Naive B cell (primary cell): ENCODE measurements around the gene GNPTAB. TPM values are rescaled to one million over a fixed set of nuclear protein-coding genes. Genes with fewer than 3 reads are reported as not detected.
"Not testable (repeated sequence)": the region's sequence is repeated elsewhere in the genome, so short reads cannot be mapped to it uniquely, and the experiment has no call there.

Source experiments
- ATAC-seq, 2 donors: fragments of 150-1000 bp; cut with Tn5 transposase; 2 replicates each; pipeline ENCODE4 v1.10.0; 2021; ENCODE audit warnings: low read depth in 2 of 2, mild to moderate bottlenecking in 2 of 2, moderate library complexity in 2 of 2
- DNase-seq: peaks from one replicate; pipeline ENCODE4 v3.0.0; 2022
- H3K27ac Mint-ChIP-seq, 6 donors: one replicate each; pipeline ENCODE4 v1.8.0; 2020 to 2022; ENCODE audit warnings: mild to moderate bottlenecking in 6 of 6, mixed read lengths in 6 of 6, moderate library complexity in 5 of 6, inconsistent platforms in 2 of 6
- H3K27me3 Mint-ChIP-seq, 3 donors: one replicate each; pipeline ENCODE4 v1.8.0; 2021 to 2022; ENCODE audit warnings: mixed read lengths in 3 of 3, mild to moderate bottlenecking in 1 of 3
- H3K36me3 Mint-ChIP-seq, 2 donors: one replicate each; pipeline ENCODE4 v1.8.0; 2020 to 2022; ENCODE audit warnings: mixed read lengths in 2 of 2, inconsistent platforms in 1 of 2, mild to moderate bottlenecking in 1 of 2
- H3K4me1 Mint-ChIP-seq, 3 donors: one replicate each; pipeline ENCODE4 v1.8.0; 2020 to 2022; ENCODE audit warnings: mixed read lengths in 3 of 3, inconsistent platforms in 1 of 3, mild to moderate bottlenecking in 1 of 3, moderate library complexity in 1 of 3
- H3K4me3 Mint-ChIP-seq, 8 donors: one replicate each; pipeline ENCODE4 v1.8.0; 2020 to 2022; ENCODE audit warnings: mild to moderate bottlenecking in 8 of 8, mixed read lengths in 8 of 8, moderate library complexity in 8 of 8, inconsistent platforms in 2 of 8
- H3K9me3 Mint-ChIP-seq, 7 donors: one replicate each; pipeline ENCODE4 v1.8.0; 2020 to 2022; ENCODE audit warnings: mixed read lengths in 7 of 7, mild to moderate bottlenecking in 5 of 7, inconsistent platforms in 2 of 7, moderate library complexity in 1 of 7
- polyA plus RNA-seq, 6 donors: library from polyadenylated mRNA; unstranded; fragments of 300-500 nt; fragmentation: Illumina TruSeq; gene quantifications; one replicate each; pipeline ENCODE4 v1.2.3, GENCODE V29; 2021; ENCODE audit warnings: low read depth in 6 of 6

Gene GNPTAB
- polyA plus RNA-seq, 6 donors from 2014 or later: 29.8 to 39.8 (median 33.7) TPM

DNA sequence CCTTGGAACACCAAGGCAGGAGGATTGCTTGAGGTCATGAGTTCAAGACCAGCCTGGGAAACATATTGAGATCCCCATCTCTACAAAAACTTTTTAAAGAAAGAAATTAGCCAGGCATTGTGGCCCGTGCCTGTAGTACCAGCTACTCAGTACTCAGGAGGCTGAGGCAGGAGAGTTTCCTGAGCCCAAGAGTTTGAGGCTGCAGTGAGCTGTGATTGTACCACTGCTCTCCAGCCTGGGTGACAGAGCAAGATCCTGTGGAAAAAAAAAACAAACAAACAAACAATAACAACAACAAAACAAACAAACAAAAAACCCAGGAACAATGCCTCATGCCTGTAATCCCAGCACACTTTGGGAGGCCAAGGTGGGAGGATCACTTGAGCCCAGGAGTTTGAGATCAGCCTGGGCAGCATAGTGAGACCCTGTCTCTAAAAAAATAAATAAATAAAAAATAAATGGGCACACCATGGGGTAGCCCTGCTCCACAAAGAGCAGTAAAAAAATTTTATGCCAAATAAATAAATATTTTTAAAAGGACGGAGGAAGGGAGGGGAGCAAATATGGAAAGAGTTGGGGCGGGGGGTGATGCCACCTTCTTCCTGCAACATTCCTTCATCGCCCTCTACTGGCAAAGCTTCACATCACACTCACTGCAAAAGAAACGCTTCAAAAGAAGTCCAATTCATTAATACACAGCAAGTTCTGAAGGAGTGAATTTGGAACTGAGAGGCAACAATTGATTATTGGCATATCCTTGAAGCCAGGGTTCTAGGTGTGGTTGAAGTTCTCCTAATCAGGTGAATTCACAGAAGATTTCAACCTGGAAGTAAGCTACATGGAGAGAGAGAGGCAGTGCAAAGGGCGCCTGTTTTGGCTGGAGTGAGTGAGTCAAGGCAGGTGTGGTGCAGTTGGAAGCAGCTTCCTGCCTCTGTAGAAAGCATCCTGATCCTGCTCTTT lies 8.8 kb upstream of the GNPTAB start:
- peak overlapping the region in 4 of 6 donors; percentile 79 to 97 (median 89) for H3K27ac Mint-ChIP-seq
- ATAC-seq (peak; percentile 52 to 66), DNase-seq (peak; percentile 69)
- no peaks in the 10 kb centered on the region for H3K9me3 Mint-ChIP-seq
- H3K27me3 Mint-ChIP-seq: peaks cover 4 to 14% (median 6%) of the 10 kb centered on the region in 3 donors
- H3K36me3 Mint-ChIP-seq: no peaks in the 10 kb centered on the region
- H3K4me3 Mint-ChIP-seq: peak overlapping the region in 4 of 8 donors; percentile 51 to 81 (median 72)
- H3K4me1 Mint-ChIP-seq: peaks cover 13 to 27% (median 14%) of the 10 kb centered on the region in 3 donors

DNA sequence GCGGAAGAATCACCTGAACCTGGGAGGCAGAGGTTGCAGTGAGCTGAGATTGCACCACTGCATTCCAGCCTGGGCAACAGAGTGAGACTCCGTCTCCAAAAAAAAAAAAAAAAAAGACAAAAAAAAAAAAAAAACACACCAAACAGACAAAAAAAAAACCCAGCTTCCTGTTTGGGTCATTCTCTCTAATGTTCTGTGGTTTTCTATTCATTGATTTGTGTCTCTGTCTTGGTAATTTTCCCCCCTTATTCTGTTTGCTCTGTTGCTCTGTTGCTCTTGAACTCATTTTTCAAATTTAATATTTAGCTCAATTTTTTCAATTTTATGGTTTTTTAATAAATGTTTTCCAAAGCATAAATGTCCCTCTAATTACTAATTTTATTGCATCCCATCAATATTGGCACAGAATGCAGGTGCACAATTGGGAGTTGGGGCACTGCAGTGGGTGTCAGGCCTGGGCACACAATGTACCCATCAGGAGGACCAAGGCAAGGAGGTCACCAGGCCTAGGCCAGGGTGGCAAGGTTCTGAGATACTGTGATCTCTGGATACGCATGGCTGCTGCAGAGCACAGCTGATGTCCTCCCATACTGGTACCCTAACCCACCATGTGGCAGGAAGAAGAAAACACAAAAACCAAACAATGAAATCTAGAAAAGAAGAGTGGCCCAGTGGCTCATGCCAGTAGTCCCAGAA lies 8.0 kb upstream of the GNPTAB start:
- peaks cover 13 to 27% (median 14%) of the 10 kb centered on the region in 3 donors for H3K4me1 Mint-ChIP-seq
- peak; percentile 58 for DNase-seq
- peaks cover 4 to 14% (median 6%) of the 10 kb centered on the region in 3 donors for H3K27me3 Mint-ChIP-seq
- H3K27ac Mint-ChIP-seq: peak overlapping the region; percentile 8 to 97 (median 84)
- H3K4me3 Mint-ChIP-seq: peak overlapping the region; percentile 20 to 87 (median 70)
- no peaks in the 10 kb centered on the region for H3K9me3 Mint-ChIP-seq
- peak; percentile 71 to 82 for ATAC-seq
- H3K36me3 Mint-ChIP-seq: no peaks in the 10 kb centered on the region

GRCh38 chr12:101832030-101832429 lies 1.3 kb upstream of the GNPTAB start:
- peak overlapping the region in 1 of 8 donors; percentile 95 for H3K4me3 Mint-ChIP-seq

GRCh38 chr12:101829639-101830366 lies 956 bp downstream of the GNPTAB start:
- H3K4me1 Mint-ChIP-seq: peaks cover 25 to 47% (median 39%) of the 10 kb centered on the region in 3 donors

More at GRCh38 chr12:101832030-101832429, 1.3 kb upstream of the GNPTAB start:
- H3K9me3 Mint-ChIP-seq: no peaks in the 10 kb centered on the region
- no peak overlapping the region for H3K27ac Mint-ChIP-seq
- H3K4me1 Mint-ChIP-seq: peaks cover 15 to 35% (median 28%) of the 10 kb centered on the region in 3 donors
- no peaks in the 10 kb centered on the region for H3K27me3 Mint-ChIP-seq
- no peak for ATAC-seq
- no peaks in the 10 kb centered on the region for H3K36me3 Mint-ChIP-seq
- no peak for DNase-seq

DNA sequence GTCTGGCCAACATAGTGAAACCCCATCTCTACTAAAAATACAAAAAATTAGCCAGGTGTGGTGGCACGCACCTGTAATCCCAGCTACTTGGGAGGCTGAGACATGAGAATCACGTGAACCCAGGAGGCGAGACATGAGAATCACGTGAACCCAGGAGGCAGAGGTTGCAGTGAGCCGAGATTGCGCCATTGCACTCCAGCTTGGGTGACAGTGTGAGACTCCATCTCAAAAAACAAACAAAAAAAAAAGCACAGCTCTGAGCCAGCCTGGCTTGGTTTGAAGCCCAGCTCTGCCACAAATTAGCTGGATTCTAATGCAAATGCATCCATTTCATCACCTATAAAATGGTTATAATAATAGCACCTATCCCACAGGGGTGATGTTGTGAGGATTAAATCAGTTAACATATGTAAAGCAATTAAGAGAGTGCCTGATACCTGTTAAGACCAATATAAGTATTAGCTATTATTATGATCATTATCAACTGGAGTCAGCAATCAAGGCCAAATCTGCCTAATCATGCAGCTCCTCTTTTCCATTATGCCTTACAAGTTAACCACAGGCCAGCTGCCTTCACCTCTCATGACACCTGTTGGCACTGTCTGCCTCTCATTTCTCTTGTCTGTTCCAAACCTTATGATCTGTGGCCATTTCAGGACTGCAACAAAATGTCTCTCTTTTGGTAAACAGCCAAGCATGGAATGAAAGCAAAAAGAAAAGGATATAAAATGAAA lies 2.1 kb downstream of the GNPTAB start:
- ATAC-seq: no peak
- peak overlapping the region in 2 of 6 donors; percentile 2 to 69 for H3K27ac Mint-ChIP-seq
- no peaks in the 10 kb centered on the region for H3K9me3 Mint-ChIP-seq
- H3K4me1 Mint-ChIP-seq: peaks cover 31 to 56% (median 47%) of the 10 kb centered on the region in 3 donors
- no peaks in the 10 kb centered on the region for H3K36me3 Mint-ChIP-seq
- H3K4me3 Mint-ChIP-seq: peak overlapping the region in 7 of 8 donors; percentile 38 to 97 (median 95)
- DNase-seq: no peak
- H3K27me3 Mint-ChIP-seq: no peaks in the 10 kb centered on the region

More at GRCh38 chr12:101829639-101830366, 956 bp downstream of the GNPTAB start:
- H3K27ac Mint-ChIP-seq: peak overlapping the region; percentile 77 to 97 (median 92)
- DNase-seq (peak; percentile 13), ATAC-seq (no peak)
- no peaks in the 10 kb centered on the region for H3K36me3 Mint-ChIP-seq
- no peaks in the 10 kb centered on the region for H3K27me3 Mint-ChIP-seq
- no peaks in the 10 kb centered on the region for H3K9me3 Mint-ChIP-seq
- H3K4me3 Mint-ChIP-seq: peak overlapping the region; percentile 85 to 99 (median 96)

GRCh38 chr12:101826766-101827368 lies 3.9 kb downstream of the GNPTAB start:
- H3K4me1 Mint-ChIP-seq: peaks cover 41 to 66% (median 63%) of the 10 kb centered on the region in 3 donors
- H3K27ac Mint-ChIP-seq: no peak overlapping the region
- H3K36me3 Mint-ChIP-seq: no peaks in the 10 kb centered on the region
- DNase-seq (no peak), ATAC-seq (no peak)
- no peak overlapping the region for H3K4me3 Mint-ChIP-seq
- no peaks in the 10 kb centered on the region for H3K9me3 Mint-ChIP-seq
- no peaks in the 10 kb centered on the region for H3K27me3 Mint-ChIP-seq

DNA sequence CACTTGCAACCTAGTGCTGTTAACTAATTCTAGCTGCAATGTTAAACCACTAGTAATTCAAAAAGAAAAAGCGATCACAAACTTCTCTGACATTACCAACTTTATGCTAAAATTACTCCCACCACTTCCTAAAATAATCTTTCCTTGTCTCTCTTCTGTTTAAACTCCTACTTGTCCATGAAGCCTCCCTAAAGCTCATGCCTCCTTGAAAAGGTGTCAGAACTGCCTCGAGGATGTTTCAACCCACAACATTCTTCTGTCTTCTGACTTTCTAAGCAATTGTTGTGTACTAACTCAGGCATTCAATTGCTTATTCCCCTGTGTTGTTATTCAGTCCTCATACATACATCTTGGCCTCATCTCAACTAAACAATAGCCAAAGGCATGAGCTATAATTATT lies 5.9 kb downstream of the GNPTAB start:
- H3K4me1 Mint-ChIP-seq: peaks cover 36 to 62% (median 62%) of the 10 kb centered on the region in 3 donors
- no peak for ATAC-seq
- peaks cover 0 to 5% of the 10 kb centered on the region in 2 donors for H3K36me3 Mint-ChIP-seq
- H3K9me3 Mint-ChIP-seq: no peaks in the 10 kb centered on the region
- DNase-seq: no peak
- peak overlapping the region in 2 of 6 donors; percentile 86 to 92 for H3K27ac Mint-ChIP-seq
- no peaks in the 10 kb centered on the region for H3K27me3 Mint-ChIP-seq
- no peak overlapping the region for H3K4me3 Mint-ChIP-seq

DNA sequence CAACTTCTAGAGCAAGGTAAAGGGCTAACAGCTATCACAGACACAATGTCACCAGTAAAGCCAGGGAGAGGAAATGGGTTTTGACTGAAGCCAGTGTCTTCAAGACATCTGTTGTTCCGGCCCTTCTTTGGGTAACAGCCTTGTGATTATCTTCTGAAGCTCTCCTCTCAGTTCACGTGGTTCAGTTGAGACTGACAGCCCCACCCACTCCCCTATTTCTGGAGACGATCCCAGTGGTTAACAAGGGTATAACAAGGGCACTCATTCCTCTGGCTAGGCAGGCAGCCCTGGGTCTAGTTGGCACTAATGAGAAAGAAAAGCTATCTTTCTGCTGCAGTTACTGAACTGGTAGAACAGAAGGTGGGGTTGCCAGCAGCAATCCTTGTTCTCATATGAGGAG lies 6.9 kb downstream of the GNPTAB start:
- H3K27me3 Mint-ChIP-seq: no peaks in the 10 kb centered on the region
- peak overlapping the region in 3 of 8 donors; percentile 3 to 75 (median 62) for H3K4me3 Mint-ChIP-seq
- H3K4me1 Mint-ChIP-seq: peaks cover 35 to 58% (median 54%) of the 10 kb centered on the region in 3 donors
- peak overlapping the region in 3 of 6 donors; percentile 62 to 92 (median 77) for H3K27ac Mint-ChIP-seq
- ATAC-seq (peak; percentile 97 to 98), DNase-seq (peak; percentile 70)
- peaks cover 7 to 9% of the 10 kb centered on the region in 2 donors for H3K36me3 Mint-ChIP-seq
- peaks cover 0 to 6% (median 2%) of the 10 kb centered on the region in 7 donors for H3K9me3 Mint-ChIP-seq

DNA sequence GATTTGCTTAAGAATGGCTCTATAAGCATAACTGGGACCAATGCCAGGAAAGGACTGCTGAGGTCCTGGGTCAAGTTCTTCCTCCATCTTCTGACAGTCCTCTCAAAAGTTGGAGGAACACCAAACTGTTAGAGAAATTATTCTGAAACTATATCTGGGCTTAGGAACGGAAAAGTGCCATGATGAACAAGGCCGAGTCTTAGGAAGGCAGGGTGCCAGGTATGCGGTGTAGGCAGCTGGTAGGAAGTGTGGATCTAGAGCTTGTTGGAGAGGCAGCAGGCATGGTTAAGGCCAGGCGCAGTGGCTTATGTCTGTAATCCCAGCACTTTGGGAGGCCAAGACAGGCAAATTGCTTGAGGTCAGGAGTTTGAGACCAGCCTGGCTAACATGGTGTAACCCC lies 7.7 kb downstream of the GNPTAB start:
- peaks cover 33 to 51% (median 49%) of the 10 kb centered on the region in 3 donors for H3K4me1 Mint-ChIP-seq
- no peak for DNase-seq
- H3K4me3 Mint-ChIP-seq: peak overlapping the region in 2 of 8 donors; percentile 20 to 55
- H3K36me3 Mint-ChIP-seq: peaks cover 8 to 9% of the 10 kb centered on the region in 2 donors
- no peak for ATAC-seq
- peak overlapping the region in 4 of 6 donors; percentile 24 to 62 (median 44) for H3K27ac Mint-ChIP-seq
- H3K27me3 Mint-ChIP-seq: no peaks in the 10 kb centered on the region
- H3K9me3 Mint-ChIP-seq: peaks cover 0 to 8% (median 2%) of the 10 kb centered on the region in 7 donors

DNA sequence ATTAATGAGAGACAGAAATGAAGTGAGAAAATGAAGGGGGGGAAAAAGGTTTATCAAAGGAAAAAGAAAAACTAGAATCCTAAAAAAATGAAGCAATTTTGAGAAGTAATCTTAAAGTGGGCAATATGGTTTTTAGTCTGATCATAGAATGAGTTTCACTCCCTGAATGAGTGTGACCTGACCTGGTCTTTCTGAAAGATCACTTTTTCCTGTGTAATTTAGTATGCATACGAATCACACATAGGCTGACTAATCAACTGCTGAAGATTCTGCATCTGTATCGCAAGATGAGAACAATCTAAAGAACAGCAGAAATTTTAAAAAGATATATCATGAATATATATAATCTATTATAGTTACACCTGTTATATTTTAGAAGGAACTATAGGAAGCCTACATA lies 11.3 kb downstream of the GNPTAB start:
- Mint-ChIP-seq H3K9me3 (peaks cover 0 to 8% (median 2%) of the 10 kb centered on the region in 7 donors), H3K4me3 (no peak overlapping the region), H3K36me3 (peaks cover 8 to 18% of the 10 kb centered on the region in 2 donors), H3K4me1 (peaks cover 25 to 37% (median 32%) of the 10 kb centered on the region in 3 donors), H3K27ac (peak overlapping the region in 1 of 6 donors; percentile 57), H3K27me3 (no peaks in the 10 kb centered on the region)
- ATAC-seq (no peak), DNase-seq (no peak)

- not testable (repeated sequence) for H3K27me3 Mint-ChIP-seq, H3K9me3 Mint-ChIP-seq, H3K27ac Mint-ChIP-seq, ATAC-seq, DNase-seq, H3K4me3 Mint-ChIP-seq
- peaks cover 8 to 18% of the 10 kb centered on the region in 2 donors for H3K36me3 Mint-ChIP-seq
- peaks cover 21 to 32% (median 25%) of the 10 kb centered on the region in 3 donors for H3K4me1 Mint-ChIP-seq
Observed at GRCh38 chr12:101818689-101819088, 12.1 kb downstream of the GNPTAB start.

- no peaks in the 10 kb centered on the region for H3K27me3 Mint-ChIP-seq
Observed at GRCh38 chr12:101813117-101813516, 17.6 kb downstream of the GNPTAB start.

More at GRCh38 chr12:101813117-101813516, 17.6 kb downstream of the GNPTAB start:
- Mint-ChIP-seq H3K36me3 (peaks cover 7 to 9% of the 10 kb centered on the region in 2 donors), H3K9me3 (peaks cover 0 to 4% (median 0%) of the 10 kb centered on the region in 7 donors), H3K27ac (no peak overlapping the region), H3K4me3 (no peak overlapping the region), H3K4me1 (peaks cover under 1 to 16% (median 6%) of the 10 kb centered on the region in 3 donors)
- DNase-seq (no peak), ATAC-seq (no peak)
